Right lobe of liver (tissue), 4 donors: Measurements from ENCODE around the gene NFIB.

ENCODE experiments used
- POLR2A ChIP-seq: fragments of 450-650 bp; IDR thresholded peaks from one replicate; pipeline ENCODE4 v1.6.1; 2017; ENCODE audit warnings: antibody characterized with exemption, mild to moderate bottlenecking
- TF ChIP-seq, protein P1 (sequence below), 4 donors: fragments of 200-600 bp in 3 of 4; fragments of 450-650 bp in 1 of 4; IDR thresholded peaks; one replicate each; pipeline versions ENCODE4 v1.5.1 to v1.8.0; 2016 to 2022; ENCODE audit warnings: antibody characterized with exemption in 4 of 4, mild to moderate bottlenecking in 2 of 4
- donor health status: DM: no; HTN: no; CAD: no.
- donor health status: DM: no; HTN: no; CAD: no.
- donor health status: DM: no; HTN: yes; CAD: no.

DNA sequence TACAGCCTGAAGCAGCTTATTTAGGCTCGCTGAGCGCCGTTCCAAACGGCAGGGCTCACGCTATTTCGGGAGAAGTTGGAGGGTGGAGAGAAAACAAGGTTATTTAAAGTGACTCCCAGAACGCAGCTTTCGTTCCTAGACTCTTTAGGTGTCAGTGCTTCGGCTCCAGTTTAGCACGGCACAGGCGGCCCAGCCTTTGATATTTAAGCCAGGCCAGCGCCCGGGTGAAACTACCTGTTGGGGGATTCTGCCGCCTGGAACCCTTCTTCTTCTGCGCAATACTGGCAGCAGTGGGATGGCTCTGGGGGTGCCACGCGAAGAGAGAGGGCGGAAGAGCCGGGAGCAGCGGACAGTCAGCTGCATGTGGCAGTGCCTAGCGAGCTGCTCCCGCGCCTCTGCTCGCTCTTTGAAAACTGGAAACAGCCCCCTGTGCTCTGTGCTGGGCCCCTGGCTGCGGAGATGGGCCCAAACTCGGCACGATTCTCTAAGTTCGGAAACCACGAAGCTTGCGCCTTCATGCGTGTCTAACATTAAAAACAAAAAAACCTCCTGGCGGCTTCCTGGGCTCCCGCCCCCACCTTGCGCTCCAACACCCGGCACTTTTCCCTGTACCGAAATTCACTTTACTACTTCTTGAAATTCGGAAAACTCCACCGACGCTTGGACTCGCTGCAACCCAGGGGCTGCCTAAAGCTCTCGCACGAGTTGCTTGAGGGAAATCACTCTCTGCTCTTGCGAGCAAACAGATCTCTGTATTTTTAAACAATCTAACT, 34.6 kb upstream of the NFIB start:
- no peak for TF ChIP-seq POLR2A
- TF ChIP-seq, protein P1, sequence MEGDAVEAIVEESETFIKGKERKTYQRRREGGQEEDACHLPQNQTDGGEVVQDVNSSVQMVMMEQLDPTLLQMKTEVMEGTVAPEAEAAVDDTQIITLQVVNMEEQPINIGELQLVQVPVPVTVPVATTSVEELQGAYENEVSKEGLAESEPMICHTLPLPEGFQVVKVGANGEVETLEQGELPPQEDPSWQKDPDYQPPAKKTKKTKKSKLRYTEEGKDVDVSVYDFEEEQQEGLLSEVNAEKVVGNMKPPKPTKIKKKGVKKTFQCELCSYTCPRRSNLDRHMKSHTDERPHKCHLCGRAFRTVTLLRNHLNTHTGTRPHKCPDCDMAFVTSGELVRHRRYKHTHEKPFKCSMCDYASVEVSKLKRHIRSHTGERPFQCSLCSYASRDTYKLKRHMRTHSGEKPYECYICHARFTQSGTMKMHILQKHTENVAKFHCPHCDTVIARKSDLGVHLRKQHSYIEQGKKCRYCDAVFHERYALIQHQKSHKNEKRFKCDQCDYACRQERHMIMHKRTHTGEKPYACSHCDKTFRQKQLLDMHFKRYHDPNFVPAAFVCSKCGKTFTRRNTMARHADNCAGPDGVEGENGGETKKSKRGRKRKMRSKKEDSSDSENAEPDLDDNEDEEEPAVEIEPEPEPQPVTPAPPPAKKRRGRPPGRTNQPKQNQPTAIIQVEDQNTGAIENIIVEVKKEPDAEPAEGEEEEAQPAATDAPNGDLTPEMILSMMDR (IDR thresholded peaks at IDR 0.05): no peak
